Adrenal gland (tissue), 5 donors: ENCODE data around the gene GPR152.

ENCODE experiments used
- CTCF ChIP-seq, 6 experiments: fragments of 450-650 bp in 4 of 6; fragments of 200-600 bp in 2 of 6; sonication (generic) in 1 of 6; IDR thresholded peaks; 1 replicate in 5 of 6; 2 replicates in 1 of 6; pipeline versions ENCODE4 v1.5.1 to v1.8.0; 2016 to 2021; ENCODE audit warnings: antibody characterized with exemption in 6 of 6, mild to moderate bottlenecking in 2 of 6, moderate library complexity in 1 of 6
- POLR2A ChIP-seq, 2 donors: fragments of 450-650 bp; IDR thresholded peaks; one replicate each; pipeline ENCODE4 v1.6.1; 2017; ENCODE audit warnings: antibody characterized with exemption in 2 of 2, mild to moderate bottlenecking in 2 of 2, moderate library complexity in 1 of 2
- donor health status: DM: no; HTN: no; CAD: no.

DNA sequence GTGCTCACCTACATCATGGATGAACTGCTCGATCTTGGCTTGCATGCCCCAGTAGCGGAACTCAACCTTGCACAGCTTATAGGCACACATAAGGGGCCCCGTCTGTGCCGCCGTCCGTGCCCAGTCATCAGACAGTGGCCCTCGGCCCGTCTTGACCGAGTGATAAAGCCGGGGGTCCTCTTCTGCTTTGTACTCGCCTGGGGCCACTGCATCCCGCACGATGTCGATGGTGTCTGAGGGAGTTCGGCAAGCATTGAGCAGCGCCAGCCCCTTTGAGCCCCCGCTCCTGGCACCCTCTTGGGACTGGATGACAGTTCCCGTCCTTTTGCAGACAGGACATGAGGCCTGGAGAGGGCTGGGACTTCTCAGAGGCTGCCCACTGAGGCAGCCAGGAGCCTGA, 49.3 kb upstream of the GPR152 start:
- TF ChIP-seq CTCF (IDR thresholded peaks at IDR 0.05) (no peak), POLR2A (IDR thresholded peaks at IDR 0.05) (no peak)
